HepG2 (cell line): ENCODE measurements around the gene GDAP1L1. TPM values are rescaled to one million over a fixed set of nuclear protein-coding genes. Genes with fewer than 3 reads are reported as not detected.

Source experiments
- ARNT2 ChIP-seq: sonication (generic); formaldehyde crosslinking; IDR thresholded peaks from 2 replicates; pipeline ENCODE4 v1.8.0; 2022; ENCODE audit warnings: mild to moderate bottlenecking, low read depth, missing genetic modification reagents, moderate library complexity
- ELF1 ChIP-seq: sonication (generic); formaldehyde crosslinking; IDR thresholded peaks from 2 replicates; pipeline ENCODE4 v1.4.0; 2020; ENCODE audit warnings: missing genetic modification reagents
- FOSL2 ChIP-seq: sonication (generic); formaldehyde crosslinking; IDR thresholded peaks from 2 replicates; pipeline ENCODE4 v1.4.0; 2020; ENCODE audit warnings: missing genetic modification reagents
- HDAC2 ChIP-seq: sonication (generic); formaldehyde crosslinking; IDR thresholded peaks from 2 replicates; pipeline ENCODE4 v1.4.0; 2020; ENCODE audit warnings: missing genetic modification reagents
- MXD4 ChIP-seq: IDR thresholded peaks from 2 replicates; pipeline ENCODE4 v1.6.1; 2016; ENCODE audit warnings: mild to moderate bottlenecking, missing biosample characterization, missing genetic modification reagents
- NFYC ChIP-seq: IDR thresholded peaks from 2 replicates; pipeline ENCODE4 v1.6.1; 2016; ENCODE audit warnings: missing genetic modification reagents, missing compliant biosample characterization
- NR2F6 ChIP-seq, 2 experiments: IDR thresholded peaks; 2 replicates each; pipeline ENCODE4 v1.6.1; 2016; ENCODE audit warnings: antibody characterized with exemption in 1 of 2, mild to moderate bottlenecking in 1 of 2
- PHF8 ChIP-seq: sonication (generic); formaldehyde crosslinking; IDR thresholded peaks from 2 replicates; pipeline ENCODE4 v1.5.0; 2020; ENCODE audit warnings: missing genetic modification reagents
- PRDM15 ChIP-seq: sonication (generic); formaldehyde crosslinking; IDR thresholded peaks from 2 replicates; pipeline ENCODE4 v1.4.0; 2020; ENCODE audit warnings: missing genetic modification reagents
- SMAD1 ChIP-seq: sonication (generic); formaldehyde crosslinking; IDR thresholded peaks from 2 replicates; pipeline ENCODE4 v1.4.0; 2020; ENCODE audit warnings: missing genetic modification reagents, low read depth, mild to moderate bottlenecking, borderline replicate concordance
- SNAPC2 ChIP-seq: sonication (generic); formaldehyde crosslinking; IDR thresholded peaks from 2 replicates; pipeline ENCODE4 v1.8.1; 2022; ENCODE audit warnings: mild to moderate bottlenecking, missing genetic modification reagents
- SYNCRIP ChIP-seq: fragments of 200-400 bp; formaldehyde crosslinking; IDR thresholded peaks from 2 replicates; pipeline ENCODE4 v1.6.1; 2018; ENCODE audit warnings: mild to moderate bottlenecking, low read depth, low read length; ENCODE audit not compliant: insufficient read depth
- THYN1 ChIP-seq: sonication (generic); formaldehyde crosslinking; IDR thresholded peaks from 2 replicates; pipeline ENCODE4 v1.8.1; 2023; ENCODE audit warnings: low read depth, mild to moderate bottlenecking, moderate library complexity, missing genetic modification reagents, borderline replicate concordance
- XRCC5 ChIP-seq: fragments of 200-400 bp; formaldehyde crosslinking; optimal IDR thresholded peaks from 2 replicates; pipeline ENCODE3; 2017; ENCODE audit warnings: mild to moderate bottlenecking, low read length
- ZGPAT ChIP-seq: IDR thresholded peaks from 2 replicates; pipeline ENCODE4 v1.6.1; 2016; ENCODE audit warnings: mild to moderate bottlenecking
- ZNF205 ChIP-seq: IDR thresholded peaks from 2 replicates; pipeline ENCODE4 v1.6.1; 2018; ENCODE audit warnings: missing biosample characterization, missing genetic modification reagents
- ZNF256 ChIP-seq: sonication (generic); formaldehyde crosslinking; conservative IDR thresholded peaks from 2 replicates; pipeline ENCODE4 v1.4.0; 2020; ENCODE audit warnings: missing genetic modification reagents
- ZNF274 ChIP-seq: sonication (generic); formaldehyde crosslinking; IDR thresholded peaks from 2 replicates; pipeline ENCODE4 v1.5.1; 2020; ENCODE audit warnings: mild to moderate bottlenecking, missing genetic modification reagents
- ZNF614 ChIP-seq: IDR thresholded peaks from 2 replicates; pipeline ENCODE4 v1.6.1; 2018; ENCODE audit warnings: missing biosample characterization, missing genetic modification reagents, inconsistent platforms, borderline replicate concordance
- ZNF749 ChIP-seq: sonication (generic); formaldehyde crosslinking; IDR thresholded peaks from 2 replicates; pipeline ENCODE4 v1.8.0; 2022; ENCODE audit warnings: mild to moderate bottlenecking, missing genetic modification reagents, moderate library complexity, borderline replicate concordance
- ZNF891 ChIP-seq: sonication (generic); formaldehyde crosslinking; IDR thresholded peaks from 2 replicates; pipeline ENCODE4 v1.5.0; 2020; ENCODE audit warnings: mild to moderate bottlenecking, missing genetic modification reagents
- polyA plus RNA-seq, 8 experiments: library from polyadenylated mRNA; depleted of rRNA in 3 of 8; stranded (reverse) in 7 of 8; unstranded in 1 of 8; fragments of >200 nt; fragmentation: Illumina TruSeq in 4 of 8; extraction: Trizol in 4 of 8; gene quantifications; 2 replicates each; pipeline versions ENCODE4 v1.2.1 to v1.2.3, GENCODE V29; 2011 to 2016; ENCODE audit warnings: low read depth in 4 of 8, missing spikeins in 1 of 8, mixed read lengths in 1 of 8; ENCODE audit not compliant: insufficient read depth in 1 of 8
- total RNA-seq, 5 experiments: library from RNA; depleted of rRNA; stranded (reverse); fragments of >200 nt; fragmentation: Illumina TruSeq; extraction: Trizol; gene quantifications; 2 replicates each; pipeline ENCODE4 v1.2.3, GENCODE V29; 2016; ENCODE audit warnings: low read depth in 1 of 5
- TF ChIP-seq, protein P1 (sequence below): IDR thresholded peaks from 2 replicates; pipeline ENCODE4 v1.6.1; 2016; ENCODE audit warnings: missing compliant biosample characterization, missing genetic modification reagents, borderline replicate concordance
- TF ChIP-seq, protein P2 (sequence below): sonication (generic); formaldehyde crosslinking; IDR thresholded peaks from 2 replicates; pipeline ENCODE4 v1.8.1; 2023; ENCODE audit warnings: mild to moderate bottlenecking, missing genetic modification reagents

The GDAP1L1 gene
- total and polyA plus RNA-seq, 2 of the 13 experiments (the other 11 are each of a cell fraction or from before 2014, with no cell fraction given), result 0.04 TPM; not detected in 1

GRCh38 chr20:44217342-44218092 lies 29.6 kb upstream of the GDAP1L1 start (continued):
- TF ChIP-seq PHF8 (CRISPR knock-in tag), result 0 out of 2 replicates have a peak, but pooled peaks have one; percentile 24
- TF ChIP-seq, protein P1, sequence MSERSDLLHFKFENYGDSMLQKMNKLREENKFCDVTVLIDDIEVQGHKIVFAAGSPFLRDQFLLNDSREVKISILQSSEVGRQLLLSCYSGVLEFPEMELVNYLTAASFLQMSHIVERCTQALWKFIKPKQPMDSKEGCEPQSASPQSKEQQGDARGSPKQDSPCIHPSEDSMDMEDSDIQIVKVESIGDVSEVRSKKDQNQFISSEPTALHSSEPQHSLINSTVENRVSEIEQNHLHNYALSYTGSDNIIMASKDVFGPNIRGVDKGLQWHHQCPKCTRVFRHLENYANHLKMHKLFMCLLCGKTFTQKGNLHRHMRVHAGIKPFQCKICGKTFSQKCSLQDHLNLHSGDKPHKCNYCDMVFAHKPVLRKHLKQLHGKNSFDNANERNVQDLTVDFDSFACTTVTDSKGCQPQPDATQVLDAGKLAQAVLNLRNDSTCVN, result peak; percentile 37; the same call in 1 of the 2 replicates
- no peak for TF ChIP-seq THYN1 (CRISPR knock-in tag)
- TF ChIP-seq, protein P2, sequence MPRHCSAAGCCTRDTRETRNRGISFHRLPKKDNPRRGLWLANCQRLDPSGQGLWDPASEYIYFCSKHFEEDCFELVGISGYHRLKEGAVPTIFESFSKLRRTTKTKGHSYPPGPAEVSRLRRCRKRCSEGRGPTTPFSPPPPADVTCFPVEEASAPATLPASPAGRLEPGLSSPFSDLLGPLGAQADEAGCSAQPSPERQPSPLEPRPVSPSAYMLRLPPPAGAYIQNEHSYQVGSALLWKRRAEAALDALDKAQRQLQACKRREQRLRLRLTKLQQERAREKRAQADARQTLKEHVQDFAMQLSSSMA, result 0 out of 2 replicates have a peak, but pooled peaks have one; percentile 42
- no peak for TF ChIP-seq NFYC
- no peak for TF ChIP-seq SYNCRIP
- no peak for TF ChIP-seq ARNT2 (CRISPR knock-in tag)
- TF ChIP-seq HDAC2 (CRISPR knock-in tag), result peak; percentile 33; the same call in 1 of the 2 replicates
- TF ChIP-seq ZNF256 (CRISPR knock-in tag), result no peak
- peak; percentile 97 for TF ChIP-seq XRCC5
- no peak for TF ChIP-seq SNAPC2
- TF ChIP-seq MXD4 (CRISPR knock-in tag), result 0 out of 2 replicates have a peak, but pooled peaks have one; percentile 37
- TF ChIP-seq ZNF205 (CRISPR knock-in tag), result no peak
- TF ChIP-seq NR2F6 (IDR thresholded peaks at IDR 0.05), result no peak
- peak; percentile 46; the same call in 1 of the 2 replicates for TF ChIP-seq NR2F6 (CRISPR knock-in tag; IDR thresholded peaks at IDR 0.05)
- TF ChIP-seq ZNF749 (CRISPR knock-in tag), result no peak
- no peak for TF ChIP-seq ZNF891 (CRISPR knock-in tag)
- TF ChIP-seq SMAD1 (CRISPR knock-in tag), result 0 out of 2 replicates have a peak, but pooled peaks have one; percentile 64
- peak; percentile 24; the same call in 1 of the 2 replicates for TF ChIP-seq FOSL2 (CRISPR knock-in tag)
- peak; percentile 64; the same call in 1 of the 2 replicates for TF ChIP-seq ZGPAT (CRISPR knock-in tag)
- peak; percentile 67 for TF ChIP-seq ELF1 (CRISPR knock-in tag)
- peak; percentile 81; the same call in 1 of the 2 replicates for TF ChIP-seq PRDM15 (CRISPR knock-in tag)
- peak; percentile 49; the same call in 1 of the 2 replicates for TF ChIP-seq ZNF614 (CRISPR knock-in tag)
- no peak for TF ChIP-seq ZNF274 (CRISPR knock-in tag)
